Parathyroid adenoma (tissue), 2 donors: ENCODE data around the gene MYDGF.
A peak's percentile ranks its signal among the peaks of the same experiment; 100 is the strongest.

ENCODE experiments used
- H2AFZ ChIP-seq: fragments of 300-600 bp; sonication (generic); one replicate; pipeline ENCODE4 v1.7.0; 2017; ENCODE audit warnings: antibody characterized with exemption, mild to moderate bottlenecking
- H3K27ac ChIP-seq: fragments of 300-600 bp; sonication (generic); one replicate; pipeline ENCODE4 v1.7.0; 2017
- H3K27me3 ChIP-seq: fragments of 300-600 bp; sonication (generic); one replicate; pipeline ENCODE4 v1.7.0; 2017; ENCODE audit warnings: low read length; ENCODE audit not compliant: control insufficient read depth, insufficient read depth
- H3K36me3 ChIP-seq: fragments of 300-600 bp; sonication (generic); one replicate; pipeline ENCODE4 v1.7.0; 2017; ENCODE audit warnings: low read length; ENCODE audit not compliant: control insufficient read depth, insufficient read depth
- H3K4me1 ChIP-seq: fragments of 300-600 bp; sonication (generic); one replicate; pipeline ENCODE4 v1.7.0; 2017; ENCODE audit warnings: control low read depth
- H3K4me2 ChIP-seq: fragments of 300-600 bp; sonication (generic); one replicate; pipeline ENCODE4 v1.7.0; 2017; ENCODE audit warnings: low read length
- H3K4me3 ChIP-seq: fragments of 300-600 bp; sonication (generic); one replicate; pipeline ENCODE4 v1.7.0; 2017; ENCODE audit warnings: low read depth, low read length
- H3K79me2 ChIP-seq: fragments of 300-600 bp; sonication (generic); one replicate; pipeline ENCODE4 v1.7.0; 2017; ENCODE audit warnings: control low read depth
- H3K9ac ChIP-seq: fragments of 300-600 bp; sonication (generic); one replicate; pipeline ENCODE4 v1.7.0; 2017; ENCODE audit warnings: mild to moderate bottlenecking
- H3K9me3 ChIP-seq: fragments of 300-600 bp; sonication (generic); one replicate; pipeline ENCODE4 v1.7.0; 2017; ENCODE audit warnings: low read length; ENCODE audit not compliant: control insufficient read depth
- TF ChIP-seq, protein P1 (sequence below): fragments of 300-600 bp; sonication (generic); IDR thresholded peaks from one replicate; pipeline ENCODE4 v1.7.0; 2017; ENCODE audit warnings: antibody characterized with exemption, mild to moderate bottlenecking
- donor health status: primary hyperparathyroidism.

MYDGF gene

DNA sequence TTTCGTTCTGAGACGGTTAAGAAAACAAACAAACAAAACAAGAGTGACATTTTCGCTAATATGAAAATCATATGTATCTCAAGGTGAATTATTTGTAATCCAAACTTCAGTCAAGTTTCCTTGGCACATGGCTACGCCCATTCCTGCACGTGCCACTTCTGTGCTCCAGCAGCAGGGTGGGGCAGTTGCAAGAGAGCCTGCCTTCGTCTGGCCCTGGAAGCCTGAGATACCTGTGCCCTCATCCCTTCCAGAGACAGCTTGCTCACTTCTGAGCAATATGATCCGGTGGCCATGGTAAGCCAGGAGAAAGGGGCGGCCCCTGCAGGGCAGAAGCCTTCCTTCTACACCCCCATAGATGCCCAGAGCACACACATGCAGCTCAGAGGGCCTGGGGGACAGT lies 31.4 kb upstream of the MYDGF start:
- no peak overlapping the region for H3K27ac ChIP-seq
- H3K4me1 ChIP-seq = no peaks in the 10 kb centered on the region
- H2AFZ ChIP-seq = no peak overlapping the region
- H3K4me2 ChIP-seq = no peak overlapping the region
- peaks cover 7% of the 10 kb centered on the region for H3K79me2 ChIP-seq
- H3K27me3 ChIP-seq = no peaks in the 10 kb centered on the region
- TF ChIP-seq, protein P1, sequence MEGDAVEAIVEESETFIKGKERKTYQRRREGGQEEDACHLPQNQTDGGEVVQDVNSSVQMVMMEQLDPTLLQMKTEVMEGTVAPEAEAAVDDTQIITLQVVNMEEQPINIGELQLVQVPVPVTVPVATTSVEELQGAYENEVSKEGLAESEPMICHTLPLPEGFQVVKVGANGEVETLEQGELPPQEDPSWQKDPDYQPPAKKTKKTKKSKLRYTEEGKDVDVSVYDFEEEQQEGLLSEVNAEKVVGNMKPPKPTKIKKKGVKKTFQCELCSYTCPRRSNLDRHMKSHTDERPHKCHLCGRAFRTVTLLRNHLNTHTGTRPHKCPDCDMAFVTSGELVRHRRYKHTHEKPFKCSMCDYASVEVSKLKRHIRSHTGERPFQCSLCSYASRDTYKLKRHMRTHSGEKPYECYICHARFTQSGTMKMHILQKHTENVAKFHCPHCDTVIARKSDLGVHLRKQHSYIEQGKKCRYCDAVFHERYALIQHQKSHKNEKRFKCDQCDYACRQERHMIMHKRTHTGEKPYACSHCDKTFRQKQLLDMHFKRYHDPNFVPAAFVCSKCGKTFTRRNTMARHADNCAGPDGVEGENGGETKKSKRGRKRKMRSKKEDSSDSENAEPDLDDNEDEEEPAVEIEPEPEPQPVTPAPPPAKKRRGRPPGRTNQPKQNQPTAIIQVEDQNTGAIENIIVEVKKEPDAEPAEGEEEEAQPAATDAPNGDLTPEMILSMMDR = no peak
- no peaks in the 10 kb centered on the region for H3K36me3 ChIP-seq
- H3K4me3 ChIP-seq = no peak overlapping the region
- no peaks in the 10 kb centered on the region for H3K9me3 ChIP-seq
- H3K9ac ChIP-seq = no peak overlapping the region

- Histone ChIP-seq H3K79me2 (peaks cover 6% of the 10 kb centered on the region), H3K4me3 (no peak overlapping the region), H3K9ac (no peak overlapping the region), H3K36me3 (no peaks in the 10 kb centered on the region), H3K4me2 (no peak overlapping the region), H3K4me1 (no peaks in the 10 kb centered on the region), H3K27ac (no peak overlapping the region), H3K9me3 (no peaks in the 10 kb centered on the region), H3K27me3 (no peaks in the 10 kb centered on the region), H2AFZ (no peak overlapping the region)
- TF ChIP-seq, protein P1 = no peak
These were observed 30.5 kb upstream of the MYDGF start for GRCh38 chr19:4700693-4700970.

GRCh38 chr19:4699826-4700692 lies 29.9 kb upstream of the MYDGF start:
- H3K4me1 ChIP-seq = no peaks in the 10 kb centered on the region
- H3K36me3 ChIP-seq = no peaks in the 10 kb centered on the region
- no peak overlapping the region for H2AFZ ChIP-seq
- no peaks in the 10 kb centered on the region for H3K9me3 ChIP-seq
- no peaks in the 10 kb centered on the region for H3K27me3 ChIP-seq
- H3K27ac ChIP-seq = no peak overlapping the region
- H3K9ac ChIP-seq = no peak overlapping the region
- TF ChIP-seq, protein P1 = no peak
- H3K4me3 ChIP-seq = no peak overlapping the region
- H3K79me2 ChIP-seq = peaks cover 2% of the 10 kb centered on the region
- H3K4me2 ChIP-seq = no peak overlapping the region

GRCh38 chr19:4697304-4697703 lies 27.2 kb upstream of the MYDGF start:
- Histone ChIP-seq H3K79me2 (peaks cover 2% of the 10 kb centered on the region), H3K4me1 (no peaks in the 10 kb centered on the region), H3K9me3 (no peaks in the 10 kb centered on the region), H3K36me3 (no peaks in the 10 kb centered on the region), H3K27ac (no peak overlapping the region), H3K27me3 (no peaks in the 10 kb centered on the region), H3K4me2 (no peak overlapping the region), H2AFZ (no peak overlapping the region), H3K9ac (no peak overlapping the region), H3K4me3 (no peak overlapping the region)
- TF ChIP-seq, protein P1 = no peak

DNA sequence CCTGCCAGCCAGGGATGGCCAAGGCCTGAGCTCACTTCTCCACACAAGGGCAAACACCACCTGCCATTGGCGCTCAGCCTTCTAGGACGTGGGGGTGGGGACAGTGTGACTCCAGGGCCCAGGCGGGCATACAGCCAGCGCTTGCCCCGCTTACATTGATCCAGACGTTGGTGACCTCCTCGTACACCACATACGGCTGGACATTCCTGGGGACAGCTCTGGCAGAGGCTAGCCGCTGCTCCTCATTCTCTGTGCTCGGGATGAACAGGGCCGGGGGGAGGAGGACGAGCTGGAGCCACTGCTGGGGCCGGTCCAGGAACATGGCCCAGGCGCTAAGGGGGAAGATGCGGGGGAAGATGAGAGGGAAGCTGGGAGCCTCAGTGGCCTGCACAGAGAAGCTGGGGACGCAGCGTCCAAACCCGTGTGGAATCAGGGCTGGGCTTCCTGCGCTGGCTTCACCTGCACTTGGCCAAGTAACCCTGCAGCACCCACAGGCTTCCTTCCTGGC lies 25.1 kb upstream of the MYDGF start:
- no peaks in the 10 kb centered on the region for H3K27me3 ChIP-seq
- no peak overlapping the region for H2AFZ ChIP-seq
- H3K4me3 ChIP-seq = no peak overlapping the region
- no peaks in the 10 kb centered on the region for H3K36me3 ChIP-seq
- no peaks in the 10 kb centered on the region for H3K9me3 ChIP-seq
- no peak overlapping the region for H3K4me2 ChIP-seq
- peaks cover 2% of the 10 kb centered on the region for H3K79me2 ChIP-seq
- peak overlapping the region; percentile 15 for H3K27ac ChIP-seq
- H3K4me1 ChIP-seq = no peaks in the 10 kb centered on the region
- H3K9ac ChIP-seq = no peak overlapping the region
- TF ChIP-seq, protein P1 = no peak
